Retinal pigment epithelial cell (primary cell): ENCODE results near the gene SF3A1.

ENCODE experiments used
- DNase-seq: peaks from one replicate; pipeline ENCODE4 v3.0.0-alpha.2; 2010; ENCODE audit warnings: low read depth
- H3K4me3 ChIP-seq: 2 replicates; pipeline ENCODE4 v1.5.1; 2011; ENCODE audit warnings: mild to moderate bottlenecking, low read length, control low read depth, moderate library complexity
- TF ChIP-seq, protein P1 (sequence below): conservative IDR thresholded peaks from 2 replicates; pipeline ENCODE4 v1.5.1; 2011; ENCODE audit warnings: low read depth, low read length, control low read depth, inconsistent platforms

SF3A1 gene

DNA sequence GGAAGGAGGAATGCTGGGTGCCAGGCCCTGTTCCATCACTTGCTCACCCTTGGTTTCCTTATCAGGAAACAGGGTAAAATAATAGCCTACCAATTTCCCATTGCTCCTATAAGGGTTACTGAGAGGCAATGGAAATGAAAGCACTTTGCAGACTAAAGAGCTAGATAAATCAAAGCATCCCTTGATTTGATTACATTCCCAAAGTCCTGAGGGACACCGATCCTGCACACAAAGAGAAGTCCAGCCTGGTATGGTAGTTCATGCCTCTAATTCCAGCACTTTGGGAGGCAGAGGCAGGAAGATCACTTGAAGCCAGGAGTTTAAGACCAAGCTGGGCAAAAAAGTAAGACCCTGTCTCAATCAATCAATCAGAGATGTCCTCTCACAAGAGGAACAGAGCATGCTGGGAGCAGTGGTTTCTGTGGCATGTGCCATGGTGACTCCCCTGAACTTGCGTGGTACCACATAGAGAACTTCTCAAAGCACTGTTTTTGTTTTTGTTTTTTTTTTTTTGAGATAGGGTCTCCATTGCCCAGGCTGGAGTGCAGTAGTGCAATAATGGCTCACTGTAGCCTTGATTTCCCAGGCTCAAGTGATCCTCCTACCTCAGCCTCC is 40.6 kb downstream of the SF3A1 start:
- TF ChIP-seq, protein P1, sequence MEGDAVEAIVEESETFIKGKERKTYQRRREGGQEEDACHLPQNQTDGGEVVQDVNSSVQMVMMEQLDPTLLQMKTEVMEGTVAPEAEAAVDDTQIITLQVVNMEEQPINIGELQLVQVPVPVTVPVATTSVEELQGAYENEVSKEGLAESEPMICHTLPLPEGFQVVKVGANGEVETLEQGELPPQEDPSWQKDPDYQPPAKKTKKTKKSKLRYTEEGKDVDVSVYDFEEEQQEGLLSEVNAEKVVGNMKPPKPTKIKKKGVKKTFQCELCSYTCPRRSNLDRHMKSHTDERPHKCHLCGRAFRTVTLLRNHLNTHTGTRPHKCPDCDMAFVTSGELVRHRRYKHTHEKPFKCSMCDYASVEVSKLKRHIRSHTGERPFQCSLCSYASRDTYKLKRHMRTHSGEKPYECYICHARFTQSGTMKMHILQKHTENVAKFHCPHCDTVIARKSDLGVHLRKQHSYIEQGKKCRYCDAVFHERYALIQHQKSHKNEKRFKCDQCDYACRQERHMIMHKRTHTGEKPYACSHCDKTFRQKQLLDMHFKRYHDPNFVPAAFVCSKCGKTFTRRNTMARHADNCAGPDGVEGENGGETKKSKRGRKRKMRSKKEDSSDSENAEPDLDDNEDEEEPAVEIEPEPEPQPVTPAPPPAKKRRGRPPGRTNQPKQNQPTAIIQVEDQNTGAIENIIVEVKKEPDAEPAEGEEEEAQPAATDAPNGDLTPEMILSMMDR = no peak
- no peak overlapping the region for H3K4me3 ChIP-seq
- no peak for DNase-seq

DNA sequence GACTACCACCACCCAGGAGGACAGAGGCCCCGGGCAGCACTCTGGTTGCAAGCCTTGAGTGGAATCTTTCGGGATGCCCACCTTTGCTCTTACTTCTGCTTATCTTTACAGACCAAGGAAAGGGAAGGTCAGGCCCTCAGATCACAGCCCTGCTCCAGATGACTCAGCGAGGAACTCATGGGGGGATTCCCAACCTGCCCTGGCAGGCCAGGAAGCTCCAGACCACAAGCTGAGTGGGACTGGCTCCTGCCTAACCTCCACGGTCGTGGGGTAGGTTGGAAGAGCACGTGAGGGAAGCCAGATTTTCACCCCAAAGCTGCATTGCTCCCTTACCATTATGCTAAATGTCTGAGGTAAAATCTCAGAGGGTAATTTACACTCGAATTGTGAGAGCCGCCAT is 41.8 kb downstream of the SF3A1 start:
- TF ChIP-seq, protein P1 = no peak
- DNase-seq = no peak
- H3K4me3 ChIP-seq = no peak overlapping the region

DNA sequence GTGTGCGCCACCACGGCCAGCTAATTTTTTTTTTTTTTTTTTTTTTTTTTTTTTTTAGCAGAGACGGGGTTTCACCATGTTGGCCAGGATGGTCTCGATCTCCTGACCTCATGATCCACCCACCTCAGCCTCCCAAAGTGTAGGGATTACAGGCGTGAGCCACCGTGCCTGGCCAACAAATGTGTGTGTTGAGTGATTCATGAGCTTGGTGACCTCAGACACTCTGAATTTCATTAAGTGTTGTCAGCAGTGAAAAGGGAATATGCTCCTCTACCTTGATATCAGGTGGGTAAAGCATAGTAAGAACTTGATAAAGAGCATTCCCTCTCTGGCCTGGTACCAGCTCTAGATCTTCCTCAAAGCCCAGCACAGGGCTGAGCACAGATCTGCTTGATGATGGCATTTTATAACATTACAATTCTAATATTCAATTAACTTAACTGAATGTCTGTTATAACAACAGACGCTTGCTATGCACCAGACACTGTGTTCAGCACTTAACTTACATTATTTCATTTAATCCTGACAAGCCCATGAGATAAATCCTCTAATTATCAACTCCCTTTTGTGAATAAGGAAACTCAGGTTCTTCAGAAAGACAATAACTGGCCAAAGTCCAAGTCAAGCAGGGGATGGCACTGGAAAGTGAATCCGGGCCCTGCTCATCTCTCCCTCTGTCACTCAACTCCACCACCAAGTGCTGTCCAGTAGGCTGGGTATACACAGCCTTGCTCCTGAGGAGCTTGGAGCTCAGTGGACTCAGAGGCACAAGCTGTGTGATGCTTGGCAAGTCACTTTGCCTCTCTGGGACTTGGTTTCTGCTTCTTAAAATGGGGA is 42.9 kb downstream of the SF3A1 start:
- no peak overlapping the region for H3K4me3 ChIP-seq
- TF ChIP-seq, protein P1 = no peak
- DNase-seq = no peak

DNA sequence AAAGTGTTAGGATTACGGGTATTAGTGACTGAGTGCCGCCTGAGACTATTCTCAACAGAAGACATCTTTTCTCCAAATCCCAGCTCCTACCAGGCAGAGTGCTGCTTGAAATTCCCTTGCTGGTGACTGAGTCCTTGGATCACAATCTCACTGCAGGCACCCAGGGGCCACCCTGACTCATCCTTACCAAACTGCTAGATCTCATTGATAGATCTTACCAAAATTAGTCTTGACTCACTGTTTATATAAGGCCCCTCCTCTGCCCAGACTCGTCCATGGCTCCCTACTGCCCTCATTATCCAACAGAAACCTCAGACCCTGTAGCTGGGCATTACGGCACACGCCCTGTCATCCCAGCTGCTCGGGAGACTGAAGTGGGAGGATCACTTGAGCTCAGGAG is 44.6 kb downstream of the SF3A1 start:
- TF ChIP-seq, protein P1 = no peak
- DNase-seq = no peak
- H3K4me3 ChIP-seq = no peak overlapping the region

DNA sequence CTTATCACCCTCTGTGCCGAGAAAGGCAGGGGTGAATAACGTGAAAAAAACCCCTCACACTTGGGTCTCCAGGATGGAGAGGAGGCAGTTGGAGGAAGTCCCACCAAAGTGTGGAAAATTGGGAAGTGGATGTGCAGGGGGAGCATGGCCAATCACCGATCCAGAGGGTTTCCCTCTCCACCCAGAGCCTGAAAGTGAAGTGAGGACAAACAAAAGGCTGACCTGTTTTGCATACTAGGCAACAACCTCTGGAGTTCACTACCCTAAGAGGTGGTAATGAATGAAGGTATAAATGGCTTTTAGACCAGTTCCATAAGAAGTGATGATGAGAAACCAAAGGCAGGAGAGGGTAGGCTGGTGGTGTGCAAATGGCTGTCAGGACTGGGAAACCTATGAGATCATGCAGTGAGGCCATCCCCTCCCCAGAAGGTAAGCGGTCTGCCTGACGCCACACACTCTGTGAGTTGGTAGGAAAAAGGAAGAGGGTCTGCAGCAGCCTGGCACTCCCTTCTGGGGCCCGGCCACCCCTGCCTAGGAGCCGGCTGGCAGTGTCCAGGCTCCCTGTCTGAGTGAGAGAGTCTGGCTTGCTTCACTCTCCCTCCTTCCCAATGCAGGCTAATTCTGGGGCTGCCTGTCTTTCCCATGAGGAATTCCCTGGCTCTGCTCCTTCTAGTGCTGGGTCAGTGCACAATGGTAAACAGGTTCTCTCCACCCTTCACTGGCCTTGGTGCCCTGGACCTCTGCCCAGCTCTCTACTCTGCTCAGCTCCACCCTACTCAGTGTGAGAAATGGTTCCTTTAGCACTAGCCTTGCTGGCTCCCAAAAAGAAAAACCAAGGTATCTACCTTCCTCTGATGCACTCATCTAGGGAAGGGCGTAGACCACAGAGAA is 45.6 kb downstream of the SF3A1 start:
- TF ChIP-seq, protein P1 = no peak
- no peak overlapping the region for H3K4me3 ChIP-seq
- peak; percentile 36 for DNase-seq

DNA sequence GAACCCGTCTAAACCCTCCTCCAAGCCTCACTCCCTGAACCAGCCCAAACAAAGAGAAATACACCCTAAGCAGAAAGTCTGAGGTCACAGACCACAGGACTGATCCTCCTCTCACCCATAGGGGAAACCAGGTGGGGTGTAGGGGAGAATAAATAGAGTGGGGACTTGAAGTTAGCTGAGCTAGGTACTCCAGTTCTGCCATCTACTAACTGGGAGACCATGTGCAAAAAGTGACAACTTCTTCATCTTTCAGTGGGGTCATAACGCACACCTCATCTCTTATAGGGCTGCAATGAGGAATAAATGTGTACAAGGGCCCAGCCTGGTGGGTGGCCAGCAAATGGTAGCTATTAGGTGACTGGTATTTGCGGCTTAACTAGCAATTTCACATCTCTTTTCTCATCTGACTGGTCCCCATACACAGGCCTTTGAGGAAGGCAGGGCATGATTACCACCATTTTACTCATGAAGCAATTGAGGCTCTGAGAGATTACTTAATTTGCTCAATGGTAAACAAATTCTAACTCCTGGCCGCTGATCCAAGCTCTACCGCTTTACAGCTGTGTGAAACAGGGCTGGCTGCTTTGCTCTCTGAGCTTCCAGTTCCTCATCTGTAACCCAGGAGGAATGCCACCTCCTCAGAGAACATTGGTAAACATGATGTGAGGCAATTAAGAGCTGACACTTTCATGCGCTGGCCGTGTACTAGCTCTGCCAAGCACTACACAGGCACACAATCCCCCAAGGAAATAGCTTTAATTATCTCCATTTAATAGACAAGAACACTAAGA is 46.5 kb downstream of the SF3A1 start:
- TF ChIP-seq, protein P1 = no peak
- H3K4me3 ChIP-seq = no peak overlapping the region
- no peak for DNase-seq
